ENCODE measurements around the gene OR1J2. TPM values are rescaled to one million over a fixed set of nuclear protein-coding genes. Genes with fewer than 3 reads are reported as not detected.
"Not testable (repeated sequence)": the region's sequence is repeated elsewhere in the genome, so short reads cannot be mapped to it uniquely, and the experiment has no call there.

The OR1J2 gene
- total RNA-seq, 4 donors from 2014 or later: not detected

GRCh38 chr9:122519376-122519775, 8.8 kb downstream of the OR1J2 start:
- Histone ChIP-seq H3K27ac (no peak overlapping the region), H3K4me1 (no peaks in the 10 kb centered on the region), H3K9me3 (no peaks in the 10 kb centered on the region), H3K27me3 (no peaks in the 10 kb centered on the region), H3K4me3 (no peak overlapping the region), H3K36me3 (no peaks in the 10 kb centered on the region)
- no peak for DNase-seq (ENCODE audit: low spot score in 2 of 2)
- TF ChIP-seq POLR2A (IDR thresholded peaks at IDR 0.05): no peak
- no peak for TF ChIP-seq CTCF (IDR thresholded peaks at IDR 0.05)
- TF ChIP-seq EP300 (IDR thresholded peaks at IDR 0.05): no peak
- WGBS, 2 donors: 92 to 93% methylated on average over 3 of the region's 3 CpGs

DNA sequence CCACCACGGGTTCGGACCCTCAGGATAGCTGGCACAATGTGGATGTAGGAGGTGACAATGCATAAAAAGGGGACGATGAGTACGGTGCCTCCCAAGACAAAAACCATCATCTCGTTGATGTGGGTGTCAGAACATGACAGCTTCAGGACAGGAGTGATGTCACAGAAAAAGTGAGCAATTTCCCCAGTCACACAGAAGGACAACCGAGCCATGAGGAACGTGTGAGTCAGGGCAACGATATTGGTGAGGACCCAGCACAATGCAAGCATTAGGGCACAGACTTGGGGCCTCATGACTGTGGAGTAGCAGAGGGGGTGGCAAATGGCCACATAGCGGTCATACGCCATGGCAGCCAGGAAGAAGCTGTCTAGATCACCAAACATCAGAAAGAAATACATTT, 16.0 kb downstream of the OR1J2 start:
- WGBS, 2 donors: 84 to 89% methylated on average over 10 of the region's 10 CpGs
- Histone ChIP-seq H3K36me3 (no peaks in the 10 kb centered on the region), H3K27ac (no peak overlapping the region), H3K4me3 (no peak overlapping the region), H3K9me3 (no peaks in the 10 kb centered on the region), H3K27me3 (no peaks in the 10 kb centered on the region), H3K4me1 (no peaks in the 10 kb centered on the region)
- no peak for TF ChIP-seq POLR2A (IDR thresholded peaks at IDR 0.05)
- no peak for TF ChIP-seq EP300 (IDR thresholded peaks at IDR 0.05)
- TF ChIP-seq CTCF (IDR thresholded peaks at IDR 0.05): no peak
- DNase-seq (ENCODE audit: low spot score in 2 of 2): no peak

DNA sequence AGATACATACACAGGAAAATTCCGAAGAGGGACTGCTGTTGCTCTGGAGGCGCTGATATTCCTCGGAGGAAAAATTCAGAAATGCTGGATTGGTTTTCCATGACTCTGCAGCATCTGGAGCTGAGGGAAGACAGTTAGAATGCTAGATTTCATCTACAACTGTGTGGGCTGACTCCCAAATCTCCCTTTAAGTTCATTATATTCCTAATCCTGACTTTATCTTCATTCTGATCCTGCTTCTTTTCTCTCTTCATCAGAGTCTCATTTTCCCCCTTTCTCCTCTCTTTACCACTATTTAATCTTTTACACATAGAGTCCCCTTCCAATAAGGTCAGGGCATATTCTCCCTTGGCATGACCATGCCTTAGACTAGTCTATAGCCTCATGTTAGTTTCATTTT, 16.6 kb downstream of the OR1J2 start, which contains the start of gene OR1N1:
Gene OR1N1, minus strand, starts transcription at position 101 of the 400 bp plus-strand sequence. Its CDS starts 0 bp downstream, at position 101.
- Histone ChIP-seq H3K36me3 (no peaks in the 10 kb centered on the region), H3K4me1 (no peaks in the 10 kb centered on the region), H3K4me3 (no peak within 1 kb of the TSS), H3K9me3 (no peaks in the 10 kb centered on the region), H3K27me3 (no peaks in the 10 kb centered on the region), H3K27ac (no peak within 1 kb of the TSS)
- no peak for DNase-seq (ENCODE audit: low spot score in 2 of 2)
- 87 to 94% methylated on average over 3 of the region's 3 CpGs for WGBS, 2 donors
- no peak for TF ChIP-seq CTCF (IDR thresholded peaks at IDR 0.05)
- no peak for TF ChIP-seq EP300 (IDR thresholded peaks at IDR 0.05)
- TF ChIP-seq POLR2A (IDR thresholded peaks at IDR 0.05): no peak

GRCh38 chr9:122531157-122531556, 20.6 kb downstream of the OR1J2 start:
- not testable (repeated sequence) for H3K4me3 ChIP-seq; H3K27me3 ChIP-seq; H3K4me1 ChIP-seq; H3K36me3 ChIP-seq; DNase-seq (ENCODE audit: low spot score in 2 of 2); H3K9me3 ChIP-seq; H3K27ac ChIP-seq
- 71 to 78% methylated on average over 4 of the region's 4 CpGs for WGBS, 2 donors

GRCh38 chr9:122536134-122536533, 25.5 kb downstream of the OR1J2 start:
- no peak for TF ChIP-seq CTCF (IDR thresholded peaks at IDR 0.05)
- no peak for TF ChIP-seq EP300 (IDR thresholded peaks at IDR 0.05)
- no peak for TF ChIP-seq POLR2A (IDR thresholded peaks at IDR 0.05)
- Histone ChIP-seq H3K27me3 (no peaks in the 10 kb centered on the region), H3K9me3 (peaks cover 0 to 14% (median 0%) of the 10 kb centered on the region in 4 donors), H3K4me1 (no peaks in the 10 kb centered on the region), H3K4me3 (no peak overlapping the region), H3K27ac (no peak overlapping the region), H3K36me3 (no peaks in the 10 kb centered on the region)
- 94 to 98% methylated on average over 1 of the region's 1 CpG for WGBS, 2 donors
- no peak for DNase-seq (ENCODE audit: low spot score in 2 of 2)

DNA sequence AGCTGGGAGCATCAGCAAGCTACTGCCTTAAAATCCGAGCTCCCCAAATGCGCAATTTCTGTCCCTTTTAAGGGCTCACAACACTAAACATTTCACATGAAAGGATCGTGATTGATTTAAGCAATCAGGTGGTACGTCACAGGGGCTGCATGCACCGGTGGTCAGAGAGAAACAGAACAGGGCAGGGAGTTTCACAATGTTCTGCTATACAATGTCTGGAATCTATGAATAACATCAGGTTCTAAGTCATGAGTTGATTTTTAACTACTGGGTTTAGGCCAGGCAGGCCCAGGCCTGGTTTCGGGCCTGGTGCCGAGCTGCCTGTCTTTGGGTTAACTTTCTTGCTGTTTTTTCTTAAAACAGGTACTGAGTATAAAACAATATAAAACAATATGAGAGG, 26.5 kb downstream of the OR1J2 start:
- H3K4me3 ChIP-seq; DNase-seq (ENCODE audit: low spot score in 2 of 2); H3K27me3 ChIP-seq; H3K36me3 ChIP-seq; H3K4me1 ChIP-seq; H3K27ac ChIP-seq: not testable (repeated sequence)
- 59 to 68% methylated on average over 7 of the region's 7 CpGs for WGBS, 2 donors
- H3K9me3 ChIP-seq: peaks cover 0 to 14% (median 0%) of the 10 kb centered on the region in 4 donors
